ENCODE data around the gene KAZN.

GRCh38 chr1:14842891-14843290 is 244.4 kb downstream of the KAZN start:
- TF ChIP-seq PATZ1 (CRISPR knock-in tag; IDR thresholded peaks at IDR 0.05; ENCODE audit: borderline replicate concordance) = no peak
- no peak for TF ChIP-seq RARB (CRISPR knock-in tag; IDR thresholded peaks at IDR 0.05)
